ENCODE results near the gene VSTM4. TPM values are rescaled to one million over a fixed set of nuclear protein-coding genes. Genes with fewer than 3 reads are reported as not detected.

Gene VSTM4
- total and polyA plus RNA-seq, 4 donors: 1.0 to 3.1 (median 2.0) TPM

- TF ChIP-seq EGR1 (IDR thresholded peaks at IDR 0.05; ENCODE audit: low read depth in 2 of 2) (no peak), SP1 (IDR thresholded peaks at IDR 0.05) (no peak), REST (IDR thresholded peaks at IDR 0.05) (no peak)
- H3K36me3 ChIP-seq (ENCODE audit: control insufficient read depth in 4 of 4, insufficient read depth in 3 of 4, low read depth in 1 of 4, low read length in 3 of 4): no peaks in the 10 kb centered on the region
- H3K9me3 ChIP-seq (ENCODE audit: control insufficient read depth in 4 of 4, low read length in 3 of 4): no peaks in the 10 kb centered on the region
- H3K27ac ChIP-seq (ENCODE audit: low read depth in 1 of 2, low read length in 2 of 2): no peak overlapping the region
- no peak for DNase-seq (ENCODE audit: low spot score)
- peaks cover 0 to 2% (median 0%) of the 10 kb centered on the region in 4 donors for H3K4me1 ChIP-seq (ENCODE audit: control insufficient read depth in 4 of 4, insufficient read depth in 4 of 4, low read length in 3 of 4)
- H3K9ac ChIP-seq (ENCODE audit: low read depth in 1 of 2, low read length in 2 of 2): no peak overlapping the region
- 87% methylated on average over 13 of the region's 13 CpGs for WGBS
- no peak overlapping the region for H3K4me3 ChIP-seq (ENCODE audit: low read depth in 1 of 3, low read length in 3 of 3)
- no peaks in the 10 kb centered on the region for H3K27me3 ChIP-seq (ENCODE audit: control insufficient read depth in 4 of 4, insufficient read depth in 4 of 4, low read length in 3 of 4)
Observed at GRCh38 chr10:49000437-49001398, 114.6 kb downstream of the VSTM4 start.

- Histone ChIP-seq H3K27me3 (ENCODE audit: control insufficient read depth in 4 of 4, insufficient read depth in 4 of 4, low read length in 3 of 4) (no peaks in the 10 kb centered on the region), H3K36me3 (ENCODE audit: control insufficient read depth in 4 of 4, insufficient read depth in 3 of 4, low read depth in 1 of 4, low read length in 3 of 4) (no peaks in the 10 kb centered on the region), H3K9ac (ENCODE audit: low read depth in 1 of 2, low read length in 2 of 2) (no peak overlapping the region), H3K9me3 (ENCODE audit: control insufficient read depth in 4 of 4, low read length in 3 of 4) (no peaks in the 10 kb centered on the region), H3K4me1 (ENCODE audit: control insufficient read depth in 4 of 4, insufficient read depth in 4 of 4, low read length in 3 of 4) (peaks cover 0 to 2% (median 0%) of the 10 kb centered on the region in 4 donors), H3K4me3 (ENCODE audit: low read depth in 1 of 3, low read length in 3 of 3) (no peak overlapping the region), H3K27ac (ENCODE audit: low read depth in 1 of 2, low read length in 2 of 2) (no peak overlapping the region)
- WGBS: 82% methylated on average over 2 of the region's 2 CpGs
- no peak for TF ChIP-seq FOXA2 (IDR thresholded peaks at IDR 0.05)
- no peak for TF ChIP-seq JUND (IDR thresholded peaks at IDR 0.05)
- no peak for TF ChIP-seq SP1 (IDR thresholded peaks at IDR 0.05)
- no peak for DNase-seq (ENCODE audit: low spot score)
Observed at GRCh38 chr10:48999346-48999745, 116.0 kb downstream of the VSTM4 start.

GRCh38 chr10:48996329-48996728 is 119.0 kb downstream of the VSTM4 start:
- H3K9me3 ChIP-seq (ENCODE audit: control insufficient read depth in 4 of 4, low read length in 3 of 4): no peaks in the 10 kb centered on the region
- no peaks in the 10 kb centered on the region for H3K27me3 ChIP-seq (ENCODE audit: control insufficient read depth in 4 of 4, insufficient read depth in 4 of 4, low read length in 3 of 4)
- no peak for DNase-seq (ENCODE audit: low spot score)
- WGBS: 55% methylated on average over 3 of the region's 3 CpGs
- no peak overlapping the region for H3K27ac ChIP-seq (ENCODE audit: low read depth in 1 of 2, low read length in 2 of 2)
- no peak overlapping the region for H3K9ac ChIP-seq (ENCODE audit: low read depth in 1 of 2, low read length in 2 of 2)
- peaks cover 0 to 2% (median 0%) of the 10 kb centered on the region in 4 donors for H3K4me1 ChIP-seq (ENCODE audit: control insufficient read depth in 4 of 4, insufficient read depth in 4 of 4, low read length in 3 of 4)
- TF ChIP-seq, protein P1, sequence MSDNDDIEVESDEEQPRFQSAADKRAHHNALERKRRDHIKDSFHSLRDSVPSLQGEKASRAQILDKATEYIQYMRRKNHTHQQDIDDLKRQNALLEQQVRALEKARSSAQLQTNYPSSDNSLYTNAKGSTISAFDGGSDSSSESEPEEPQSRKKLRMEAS (IDR thresholded peaks at IDR 0.05): no peak
- TF ChIP-seq RXRA (IDR thresholded peaks at IDR 0.05) (no peak), SP1 (IDR thresholded peaks at IDR 0.05) (no peak), FOXA2 (IDR thresholded peaks at IDR 0.05) (no peak), ZBTB33 (IDR thresholded peaks at IDR 0.05) (no peak), YY1 (IDR thresholded peaks at IDR 0.05) (no peak), JUND (IDR thresholded peaks at IDR 0.05) (no peak), HNF4G (IDR thresholded peaks at IDR 0.05) (no peak), NR2F2 (IDR thresholded peaks at IDR 0.05) (no peak), FOXA1 (IDR thresholded peaks at IDR 0.05) (no peak), TAF1 (conservative IDR thresholded peaks at IDR 0.05) (no peak), RAD21 (IDR thresholded peaks at IDR 0.05) (no peak), EGR1 (IDR thresholded peaks at IDR 0.05; ENCODE audit: low read depth in 2 of 2) (no peak), HNF4A (conservative IDR thresholded peaks at IDR 0.05) (no peak)
- TF ChIP-seq, protein P2, sequence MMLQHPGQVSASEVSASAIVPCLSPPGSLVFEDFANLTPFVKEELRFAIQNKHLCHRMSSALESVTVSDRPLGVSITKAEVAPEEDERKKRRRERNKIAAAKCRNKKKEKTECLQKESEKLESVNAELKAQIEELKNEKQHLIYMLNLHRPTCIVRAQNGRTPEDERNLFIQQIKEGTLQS (IDR thresholded peaks at IDR 0.05): no peak
- TF ChIP-seq, protein P3, sequence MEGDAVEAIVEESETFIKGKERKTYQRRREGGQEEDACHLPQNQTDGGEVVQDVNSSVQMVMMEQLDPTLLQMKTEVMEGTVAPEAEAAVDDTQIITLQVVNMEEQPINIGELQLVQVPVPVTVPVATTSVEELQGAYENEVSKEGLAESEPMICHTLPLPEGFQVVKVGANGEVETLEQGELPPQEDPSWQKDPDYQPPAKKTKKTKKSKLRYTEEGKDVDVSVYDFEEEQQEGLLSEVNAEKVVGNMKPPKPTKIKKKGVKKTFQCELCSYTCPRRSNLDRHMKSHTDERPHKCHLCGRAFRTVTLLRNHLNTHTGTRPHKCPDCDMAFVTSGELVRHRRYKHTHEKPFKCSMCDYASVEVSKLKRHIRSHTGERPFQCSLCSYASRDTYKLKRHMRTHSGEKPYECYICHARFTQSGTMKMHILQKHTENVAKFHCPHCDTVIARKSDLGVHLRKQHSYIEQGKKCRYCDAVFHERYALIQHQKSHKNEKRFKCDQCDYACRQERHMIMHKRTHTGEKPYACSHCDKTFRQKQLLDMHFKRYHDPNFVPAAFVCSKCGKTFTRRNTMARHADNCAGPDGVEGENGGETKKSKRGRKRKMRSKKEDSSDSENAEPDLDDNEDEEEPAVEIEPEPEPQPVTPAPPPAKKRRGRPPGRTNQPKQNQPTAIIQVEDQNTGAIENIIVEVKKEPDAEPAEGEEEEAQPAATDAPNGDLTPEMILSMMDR (IDR thresholded peaks at IDR 0.05; ENCODE audit: low read depth, low read length, missing input control): no peak
- H3K36me3 ChIP-seq (ENCODE audit: control insufficient read depth in 4 of 4, insufficient read depth in 3 of 4, low read depth in 1 of 4, low read length in 3 of 4): no peaks in the 10 kb centered on the region
- no peak overlapping the region for H3K4me3 ChIP-seq (ENCODE audit: low read depth in 1 of 3, low read length in 3 of 3)

All from liver (tissue), 9 donors.